ENCODE results near the gene ARHGEF28.

ARHGEF28 gene

GRCh38 chr5:73641811-73642210 lies 15.8 kb downstream of the ARHGEF28 start:
- Mint-ChIP-seq H3K27ac (no peak overlapping the region), H3K36me3 (ENCODE audit: low read depth) (no peaks in the 10 kb centered on the region), H3K4me3 (no peak overlapping the region), H3K9me3 (no peaks in the 10 kb centered on the region), H3K27me3 (ENCODE audit: low read depth, poor library complexity) (peaks cover 32% of the 10 kb centered on the region), H3K4me1 (no peaks in the 10 kb centered on the region)
- no peak for TF ChIP-seq CTCF (IDR thresholded peaks at IDR 0.05)
- no peak for DNase-seq

- Mint-ChIP-seq H3K36me3 (ENCODE audit: low read depth) (no peaks in the 10 kb centered on the region), H3K9me3 (no peaks in the 10 kb centered on the region), H3K27ac (no peak overlapping the region), H3K4me1 (no peaks in the 10 kb centered on the region), H3K4me3 (no peak overlapping the region), H3K27me3 (ENCODE audit: low read depth, poor library complexity) (peaks cover 30% of the 10 kb centered on the region)
- no peak for TF ChIP-seq CTCF (IDR thresholded peaks at IDR 0.05)
- DNase-seq, result no peak
Measured at GRCh38 chr5:73642344-73642743, 16.3 kb downstream of the ARHGEF28 start.

GRCh38 chr5:73644385-73644963 lies 18.5 kb downstream of the ARHGEF28 start:
- Mint-ChIP-seq H3K9me3 (no peaks in the 10 kb centered on the region), H3K36me3 (ENCODE audit: low read depth) (no peaks in the 10 kb centered on the region), H3K4me3 (no peak overlapping the region), H3K27me3 (ENCODE audit: low read depth, poor library complexity) (peaks cover 29% of the 10 kb centered on the region), H3K27ac (no peak overlapping the region), H3K4me1 (no peaks in the 10 kb centered on the region)
- no peak for TF ChIP-seq CTCF (IDR thresholded peaks at IDR 0.05)
- DNase-seq, result no peak

- Mint-ChIP-seq H3K4me1 (no peaks in the 10 kb centered on the region), H3K27me3 (ENCODE audit: low read depth, poor library complexity) (peaks cover 29% of the 10 kb centered on the region), H3K36me3 (ENCODE audit: low read depth) (no peaks in the 10 kb centered on the region), H3K27ac (no peak overlapping the region), H3K9me3 (no peaks in the 10 kb centered on the region), H3K4me3 (no peak overlapping the region)
- no peak for TF ChIP-seq CTCF (IDR thresholded peaks at IDR 0.05)
- DNase-seq, result no peak
Measured at GRCh38 chr5:73647721-73648120, 21.7 kb downstream of the ARHGEF28 start.

- no peak for TF ChIP-seq CTCF (IDR thresholded peaks at IDR 0.05)
- Mint-ChIP-seq H3K27me3 (ENCODE audit: low read depth, poor library complexity) (peaks cover 29% of the 10 kb centered on the region), H3K4me3 (no peak overlapping the region), H3K27ac (no peak overlapping the region), H3K36me3 (ENCODE audit: low read depth) (no peaks in the 10 kb centered on the region), H3K4me1 (no peaks in the 10 kb centered on the region), H3K9me3 (no peaks in the 10 kb centered on the region)
- no peak for DNase-seq
Measured at GRCh38 chr5:73648515-73648914, 22.5 kb downstream of the ARHGEF28 start.

GRCh38 chr5:73649926-73650325 lies 23.9 kb downstream of the ARHGEF28 start:
- H3K27me3 Mint-ChIP-seq (ENCODE audit: low read depth, poor library complexity), result peaks cover 27% of the 10 kb centered on the region
- no peaks in the 10 kb centered on the region for H3K9me3 Mint-ChIP-seq
- no peak overlapping the region for H3K27ac Mint-ChIP-seq
- no peak overlapping the region for H3K4me3 Mint-ChIP-seq
- no peak for DNase-seq
- no peaks in the 10 kb centered on the region for H3K36me3 Mint-ChIP-seq (ENCODE audit: low read depth)
- no peaks in the 10 kb centered on the region for H3K4me1 Mint-ChIP-seq
- no peak for TF ChIP-seq CTCF (IDR thresholded peaks at IDR 0.05)
